WTC11 (cell line): ENCODE results near the gene SLIT3. TPM values are rescaled to one million over a fixed set of nuclear protein-coding genes. Genes with fewer than 3 reads are reported as not detected.

Experiments
- ATAC-seq: fragments of 200-7000 bp; cut with Tn5 transposase; 2 replicates; pipeline ENCODE4 v1.10.0; 2021; ENCODE audit warnings: mild to moderate bottlenecking, moderate library complexity
- CTCF ChIA-PET: fragments of 300-600 bp; sonication (Branson Sonifier 250); formaldehyde crosslinking; loops from one replicate; lab custom pipeline; 2021; ENCODE audit warnings: antibody characterized with exemption; lab: Charles Lee
- POLR2A ChIA-PET: fragments of 350-600 bp; sonication (Branson Sonifier 250); formaldehyde crosslinking; loops from one replicate; lab custom pipeline; 2021; ENCODE audit warnings: antibody characterized with exemption; lab: Charles Lee
- DNase-seq: peaks from one replicate; pipeline ENCODE4 v3.0.0; 2021; ENCODE audit warnings: low spot score
- H3K27ac Mint-ChIP-seq: 2 replicates; pipeline ENCODE4 v1.8.0; 2021; ENCODE audit warnings: mixed read lengths
- H3K27me3 Mint-ChIP-seq: 2 replicates; pipeline ENCODE4 v1.8.0; 2021; ENCODE audit warnings: low read depth, mild to moderate bottlenecking, moderate library complexity, mixed read lengths
- H3K36me3 Mint-ChIP-seq: 2 replicates; pipeline ENCODE4 v1.8.0; 2021; ENCODE audit warnings: mixed read lengths
- H3K4me1 Mint-ChIP-seq: 2 replicates; pipeline ENCODE4 v1.8.0; 2022; ENCODE audit warnings: mixed read lengths
- H3K4me3 Mint-ChIP-seq: 2 replicates; pipeline ENCODE4 v1.8.0; 2021; ENCODE audit warnings: mild to moderate bottlenecking, moderate library complexity, mixed read lengths
- H3K9me3 Mint-ChIP-seq: 2 replicates; pipeline ENCODE4 v1.8.0; 2021; ENCODE audit warnings: mixed read lengths
- ATF6 ChIP-seq: sonication (generic); formaldehyde crosslinking; IDR thresholded peaks from 2 replicates; pipeline ENCODE4 v1.8.1; 2023; ENCODE audit warnings: mild to moderate bottlenecking, missing genetic modification reagents
- ETV6 ChIP-seq: sonication (generic); formaldehyde crosslinking; IDR thresholded peaks from 2 replicates; pipeline ENCODE4 v1.8.1; 2022; ENCODE audit warnings: mild to moderate bottlenecking, missing genetic modification reagents
- HMGXB4 ChIP-seq: sonication (generic); formaldehyde crosslinking; IDR thresholded peaks from 2 replicates; pipeline ENCODE4 v1.8.1; 2023; ENCODE audit warnings: mild to moderate bottlenecking, moderate library complexity, missing genetic modification reagents
- JAZF1 ChIP-seq: fragments of 250-450 bp; sonication (Bioruptor Pico); IDR thresholded peaks from 2 replicates; pipeline ENCODE4 v1.9.0; 2021; ENCODE audit warnings: moderate library complexity, mild to moderate bottlenecking, inconsistent platforms
- JUN ChIP-seq: sonication (generic); formaldehyde crosslinking; IDR thresholded peaks from 2 replicates; pipeline ENCODE4 v1.8.0; 2023; ENCODE audit warnings: mild to moderate bottlenecking, missing genetic modification reagents
- KAT7 ChIP-seq: sonication (generic); formaldehyde crosslinking; IDR thresholded peaks from 2 replicates; pipeline ENCODE4 v1.8.1; 2023; ENCODE audit warnings: missing genetic modification reagents, mild to moderate bottlenecking, borderline replicate concordance
- NFATC4 ChIP-seq: fragments of 250-450 bp; sonication (Bioruptor Pico); IDR thresholded peaks from 2 replicates; pipeline ENCODE4 v1.9.0; 2021; ENCODE audit warnings: mild to moderate bottlenecking
- NFE2L1 ChIP-seq: sonication (generic); formaldehyde crosslinking; IDR thresholded peaks from 2 replicates; pipeline ENCODE4 v1.8.1; 2023; ENCODE audit warnings: missing genetic modification reagents
- NR1H2 ChIP-seq: sonication (generic); formaldehyde crosslinking; IDR thresholded peaks from 2 replicates; pipeline ENCODE4 v1.9.0; 2021; ENCODE audit warnings: mild to moderate bottlenecking, moderate library complexity, missing genetic modification reagents
- NR2C2 ChIP-seq: sonication (generic); formaldehyde crosslinking; IDR thresholded peaks from 2 replicates; pipeline ENCODE4 v1.8.0; 2022; ENCODE audit warnings: mild to moderate bottlenecking, missing genetic modification reagents
- NR3C1 ChIP-seq: sonication (generic); formaldehyde crosslinking; conservative IDR thresholded peaks from 2 replicates; pipeline ENCODE4 v1.8.1; 2023; ENCODE audit warnings: low read depth, mild to moderate bottlenecking, missing genetic modification reagents
- STAT6 ChIP-seq: sonication (generic); formaldehyde crosslinking; conservative IDR thresholded peaks from 2 replicates; pipeline ENCODE4 v1.8.1; 2023; ENCODE audit warnings: mild to moderate bottlenecking, low read depth, missing genetic modification reagents, moderate library complexity
- TCF7 ChIP-seq: sonication (generic); formaldehyde crosslinking; IDR thresholded peaks from 2 replicates; pipeline ENCODE4 v1.8.0; 2022; ENCODE audit warnings: mild to moderate bottlenecking, low read depth, missing genetic modification reagents, moderate library complexity
- TEAD4 ChIP-seq: sonication (generic); formaldehyde crosslinking; IDR thresholded peaks from 2 replicates; pipeline ENCODE4 v1.8.0; 2022; ENCODE audit warnings: mild to moderate bottlenecking, missing genetic modification reagents
- ZBTB21 ChIP-seq: sonication (generic); formaldehyde crosslinking; IDR thresholded peaks from 2 replicates; pipeline ENCODE4 v1.8.1; 2023; ENCODE audit warnings: mild to moderate bottlenecking, missing genetic modification reagents, borderline replicate concordance
- ZMAT4 ChIP-seq: fragments of 250-450 bp; sonication (Bioruptor Pico); IDR thresholded peaks from 2 replicates; pipeline ENCODE4 v1.9.0; 2021; ENCODE audit warnings: mild to moderate bottlenecking
- ZNF121 ChIP-seq: sonication (generic); formaldehyde crosslinking; IDR thresholded peaks from 2 replicates; pipeline ENCODE4 v1.8.0; 2023; ENCODE audit warnings: missing genetic modification reagents
- ZNF138 ChIP-seq: sonication (generic); formaldehyde crosslinking; conservative IDR thresholded peaks from 2 replicates; pipeline ENCODE4 v1.8.1; 2022; ENCODE audit warnings: mild to moderate bottlenecking, moderate library complexity, missing genetic modification reagents
- ZNF281 ChIP-seq: sonication (generic); formaldehyde crosslinking; IDR thresholded peaks from 2 replicates; pipeline ENCODE4 v1.8.0; 2023; ENCODE audit warnings: mild to moderate bottlenecking, missing genetic modification reagents
- ZNF317 ChIP-seq: sonication (generic); formaldehyde crosslinking; IDR thresholded peaks from 2 replicates; pipeline ENCODE4 v1.8.1; 2023; ENCODE audit warnings: low read depth, mild to moderate bottlenecking, moderate library complexity, missing genetic modification reagents, borderline replicate concordance
- total RNA-seq: library from RNA; stranded (reverse); gene quantifications from 3 replicates; pipeline ENCODE4 v1.2.3, GENCODE V29; 2021

SLIT3 gene
- total RNA-seq, 1 experiment from 2014 or later = 1.9 TPM

- Mint-ChIP-seq H3K36me3 (no peaks in the 10 kb centered on the region), H3K4me1 (peaks cover 22% of the 10 kb centered on the region), H3K27ac (no peak overlapping the region)
- CTCF ChIA-PET = interaction anchor here (1.2 to 1.5 kb wide), 2 partner anchors 39 to 250 kb away, joined by 3 to 4 read pairs; no protein-coding TSS in a partner anchor
- TF ChIP-seq TCF7 (CRISPR knock-in tag) (no peak), HMGXB4 (CRISPR knock-in tag) (no peak)
- TF ChIP-seq, all 79 proteins: peak for 0
- POLR2A ChIA-PET = no interaction called here
- no peak for ATAC-seq
- 0 out of 2 replicates have a peak, but pooled peaks cover 3% of the 10 kb centered on the region for H3K27me3 Mint-ChIP-seq
- no peaks in the 10 kb centered on the region for H3K9me3 Mint-ChIP-seq
- no peak for DNase-seq
- no peak overlapping the region for H3K4me3 Mint-ChIP-seq
These were observed 379.6 kb downstream of the SLIT3 start for GRCh38 chr5:168921147-168921866.

DNA sequence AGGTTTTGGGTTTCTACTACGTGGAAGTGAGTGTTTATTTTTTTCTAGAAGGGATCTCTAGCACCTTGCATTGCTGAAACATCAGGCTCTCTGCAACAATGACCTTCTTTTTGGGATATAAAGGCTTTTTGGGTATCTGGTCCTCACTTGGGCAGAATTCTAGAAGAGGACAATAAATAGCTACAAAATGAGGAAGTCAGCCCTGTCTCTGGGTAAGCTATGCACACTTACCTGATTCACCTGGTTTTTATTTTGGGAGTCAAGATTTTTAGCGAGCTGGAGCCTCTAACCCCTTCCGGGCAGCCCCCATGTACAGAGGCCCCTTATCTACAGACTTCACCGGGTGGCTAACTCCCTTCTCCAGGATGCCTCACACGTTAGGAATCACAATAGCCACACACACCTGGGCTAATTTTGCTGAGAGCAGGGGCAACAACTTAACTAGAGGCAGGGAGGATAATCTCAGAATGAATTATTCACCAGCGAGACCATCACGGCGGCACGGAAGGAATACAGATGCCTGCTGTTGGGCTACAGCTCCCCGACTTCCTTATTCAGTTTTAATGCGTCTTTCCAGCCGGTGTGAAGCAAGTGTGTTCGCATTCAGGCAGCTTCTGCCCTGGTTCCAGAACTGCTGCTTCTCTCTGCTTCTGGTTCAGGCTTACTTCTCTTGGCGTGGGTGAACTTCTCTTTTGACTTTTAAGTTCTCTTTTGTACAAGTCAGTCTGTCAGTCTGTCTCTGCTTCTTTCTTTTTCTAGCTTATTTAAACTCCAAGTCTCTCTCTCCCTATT, 380.7 kb downstream of the SLIT3 start:
- POLR2A ChIA-PET = no interaction called here
- peak; percentile 39 for ATAC-seq
- Mint-ChIP-seq H3K4me3 (no peak overlapping the region), H3K4me1 (peaks cover 25% of the 10 kb centered on the region), H3K27ac (no peak overlapping the region), H3K27me3 (0 out of 2 replicates have a peak, but pooled peaks cover 3% of the 10 kb centered on the region), H3K9me3 (no peaks in the 10 kb centered on the region), H3K36me3 (no peaks in the 10 kb centered on the region)
- CTCF ChIA-PET = interaction anchor here (1.2 to 1.5 kb wide), 2 partner anchors 38 to 249 kb away, joined by 3 to 4 read pairs; no protein-coding TSS in a partner anchor
- no peak for DNase-seq
- TF ChIP-seq STAT6 (CRISPR knock-in tag) (no peak), NR1H2 (CRISPR knock-in tag) (no peak), ZNF138 (CRISPR knock-in tag) (no peak), TEAD4 (CRISPR knock-in tag) (no peak), NFATC4 (CRISPR knock-in tag) (no peak), ETV6 (CRISPR knock-in tag) (no peak), ZNF121 (no peak), ATF6 (CRISPR knock-in tag) (no peak), NR3C1 (CRISPR knock-in tag) (no peak), NR2C2 (no peak), ZNF281 (CRISPR knock-in tag) (no peak), JUN (CRISPR knock-in tag) (no peak), KAT7 (no peak), NFE2L1 (no peak), ZMAT4 (CRISPR knock-in tag) (no peak), JAZF1 (CRISPR knock-in tag) (no peak), ZNF317 (CRISPR knock-in tag) (no peak), ZBTB21 (CRISPR knock-in tag) (no peak)
